ENCODE results near the gene RSAD1. TPM values are rescaled to one million over a fixed set of nuclear protein-coding genes. Genes with fewer than 3 reads are reported as not detected.

The RSAD1 gene
- total and polyA plus RNA-seq, 10 of the 15 experiments (the other 5 are each of a cell fraction or from before 2014, with no cell fraction given): 2.5 to 28.1 (median 22.6) TPM

- ChIA-PET POLR2A (interaction anchor here (0.6 kb wide), 1 partner anchor 187 kb away, joined by 3 read pairs; no protein-coding TSS in a partner anchor), RAD21 (ENCODE audit: unreplicated experiment) (no interaction called here), SMC1A (ENCODE audit: uncharacterized antibody, unreplicated experiment) (interaction anchor here (1.3 kb wide), 1 partner anchor 80 kb away, joined by 4 read pairs; the partner anchor contains the start of gene LRRC59), CTCF (interaction anchor here (0.6 to 1.6 kb wide), 5 partner anchors 55 to 387 kb away, joined by 3 to 4 read pairs (median 3); partner anchors contain the start of gene LRRC59)
- in situ Hi-C loops (cut with MboI): no loop called here
- intact Hi-C loops (cut with micrococcal nuclease; ENCODE audit: unreplicated experiment): loop anchor here (5.0 kb wide), 1 partner anchor 129 kb away; the partner anchor contains the start of gene XYLT2
- FAIRE-seq (no peak), DNase-seq (ENCODE audit: low read depth, low spot score) (no peak), ATAC-seq (no peak)
- TF ChIP-seq NR2F1 (conservative IDR thresholded peaks at IDR 0.05) (no peak), ZBTB33 (IDR thresholded peaks at IDR 0.05) (no peak), BACH1 (IDR thresholded peaks at IDR 0.05; ENCODE audit: borderline replicate concordance) (no peak), NBN (IDR thresholded peaks at IDR 0.05) (no peak), FOXK2 (IDR thresholded peaks at IDR 0.05) (no peak), ZZZ3 (IDR thresholded peaks at IDR 0.05; ENCODE audit: control insufficient read depth, insufficient read length, low read depth) (no peak), PAX8 (IDR thresholded peaks at IDR 0.05) (no peak), CHD1 (IDR thresholded peaks at IDR 0.05; ENCODE audit: low read depth, low read length) (no peak), TCF3 (IDR thresholded peaks at IDR 0.05; ENCODE audit: borderline replicate concordance, insufficient read depth, low read depth, low read length) (no peak), IRF4 (IDR thresholded peaks at IDR 0.05; ENCODE audit: low read depth, low read length) (no peak)
- no peaks in the 10 kb centered on the region for H4K20me1 ChIP-seq (ENCODE audit: control insufficient read depth, insufficient read depth)
- no peaks in the 10 kb centered on the region for H3K79me2 ChIP-seq (ENCODE audit: control insufficient read depth, insufficient read depth, low read length)
- no peaks in the 10 kb centered on the region for H3K27me3 ChIP-seq (replicated peaks in 1 of 2; ENCODE audit: control insufficient read depth in 2 of 2, insufficient read depth in 2 of 2, low read length in 1 of 2)
- no peak overlapping the region for H3K4me3 ChIP-seq
- no peaks in the 10 kb centered on the region for H3K9me3 ChIP-seq (replicated peaks; ENCODE audit: control insufficient read depth, insufficient read depth, low read length)
- no peak overlapping the region for H3K27ac ChIP-seq (ENCODE audit: control insufficient read depth, insufficient read depth)
- no peak overlapping the region for H3K4me2 ChIP-seq (ENCODE audit: control insufficient read depth, insufficient read depth)
- H3K9ac ChIP-seq (ENCODE audit: control insufficient read depth, insufficient read depth, low read length): no peak overlapping the region
- no peaks in the 10 kb centered on the region for H3K4me1 ChIP-seq (ENCODE audit: control insufficient read depth, insufficient read depth, low read length)
- H2AFZ ChIP-seq (ENCODE audit: control insufficient read depth, low read depth, low read length): no peak overlapping the region
- 80% methylated on average over 18 of the region's 18 CpGs for WGBS (ENCODE audit: insufficient coverage, insufficient replicate concordance, low lambda C conversion rate, missing lambda C conversion rate)
- no TSS peak for BruUV-seq (replicated peaks)
- no peaks in the 10 kb centered on the region for H3K36me3 ChIP-seq (ENCODE audit: control insufficient read depth in 2 of 2, insufficient read depth in 2 of 2, low read length in 1 of 2)
Measured at GRCh38 chr17:50476545-50477315, 1.9 kb upstream of the RSAD1 start.

Data from GM12878 (cell line).